GM15510 (cell line): Measurements from ENCODE around the gene LIMS2.

Source experiments
- POLR2A ChIP-seq: IDR thresholded peaks from 3 replicates; pipeline ENCODE4 v1.6.1; 2011; ENCODE audit warnings: borderline replicate concordance; ENCODE audit not compliant: insufficient read length; ENCODE audit errors: extremely low read depth

Gene LIMS2

GRCh38 chr2:127675331-127676261, at the start of gene LIMS2:
Gene LIMS2 (minus strand): TSS chr2:127675530. CDS start chr2:127675024, 506 bp downstream.
- no peak for TF ChIP-seq POLR2A

GRCh38 chr2:127722807-127723206, 47.5 kb upstream of the LIMS2 start:
- TF ChIP-seq POLR2A, result no peak

GRCh38 chr2:127721978-127722355, 46.6 kb upstream of the LIMS2 start:
- no peak for TF ChIP-seq POLR2A

GRCh38 chr2:127721311-127721977, 46.1 kb upstream of the LIMS2 start:
- no peak for TF ChIP-seq POLR2A

- TF ChIP-seq POLR2A, result no peak
Measured at GRCh38 chr2:127719301-127720218, 44.2 kb upstream of the LIMS2 start.

- no peak for TF ChIP-seq POLR2A
Measured at GRCh38 chr2:127718271-127718670, 42.9 kb upstream of the LIMS2 start.

GRCh38 chr2:127715778-127716449, 40.6 kb upstream of the LIMS2 start:
- no peak for TF ChIP-seq POLR2A

- TF ChIP-seq POLR2A, result no peak
Measured at GRCh38 chr2:127713562-127713961, 38.2 kb upstream of the LIMS2 start.

GRCh38 chr2:127712999-127713398, 37.7 kb upstream of the LIMS2 start:
- TF ChIP-seq POLR2A, result no peak

GRCh38 chr2:127709336-127709735, 34.0 kb upstream of the LIMS2 start:
- TF ChIP-seq POLR2A, result no peak

GRCh38 chr2:127707890-127708648, 32.7 kb upstream of the LIMS2 start:
- TF ChIP-seq POLR2A, result no peak

- no peak for TF ChIP-seq POLR2A
Measured at GRCh38 chr2:127706215-127706990, 31.1 kb upstream of the LIMS2 start.
